EL (cell line): ENCODE measurements around the gene ACOXL.
"Not testable (repeated sequence)": the region's sequence is repeated elsewhere in the genome, so short reads cannot be mapped to it uniquely, and the experiment has no call there.

Source experiments
- DNase-seq: peaks from one replicate; pipeline ENCODE4 v3.0.0-alpha.2; 2016

The ACOXL gene

GRCh38 chr2:110832740-110833139 is 100.4 kb downstream of the ACOXL start:
- no peak for DNase-seq

- DNase-seq, result no peak
These were observed 101.9 kb downstream of the ACOXL start for GRCh38 chr2:110834134-110834827.

GRCh38 chr2:110836671-110837070 is 104.3 kb downstream of the ACOXL start:
- DNase-seq, result no peak

- no peak for DNase-seq
These were observed 105.4 kb downstream of the ACOXL start for GRCh38 chr2:110837446-110838409.

- DNase-seq, result no peak
These were observed 106.4 kb downstream of the ACOXL start for GRCh38 chr2:110838657-110839384.

GRCh38 chr2:110840508-110840907 is 108.1 kb downstream of the ACOXL start:
- no peak for DNase-seq

GRCh38 chr2:110842048-110842447 is 109.7 kb downstream of the ACOXL start:
- no peak for DNase-seq

- no peak for DNase-seq
These were observed 111.1 kb downstream of the ACOXL start for GRCh38 chr2:110843496-110843895.

GRCh38 chr2:110843959-110844510 is 111.7 kb downstream of the ACOXL start:
- no peak for DNase-seq

- DNase-seq, result no peak
These were observed 115.3 kb downstream of the ACOXL start for GRCh38 chr2:110847651-110848050.

- DNase-seq, result no peak
These were observed 115.7 kb downstream of the ACOXL start for GRCh38 chr2:110848071-110848470.

GRCh38 chr2:110848519-110849030 is 116.2 kb downstream of the ACOXL start:
- DNase-seq, result no peak

GRCh38 chr2:110851531-110851930 is 119.2 kb downstream of the ACOXL start:
- no peak for DNase-seq

- DNase-seq, result no peak
These were observed 119.7 kb downstream of the ACOXL start for GRCh38 chr2:110852051-110852450.

- no peak for DNase-seq
These were observed 120.3 kb downstream of the ACOXL start for GRCh38 chr2:110852541-110853263.

GRCh38 chr2:110853516-110853915 is 121.1 kb downstream of the ACOXL start:
- peak; percentile 21 for DNase-seq

GRCh38 chr2:110853948-110854347 is 121.6 kb downstream of the ACOXL start:
- DNase-seq, result no peak

- peak; percentile 3 for DNase-seq
These were observed 122.1 kb downstream of the ACOXL start for GRCh38 chr2:110854355-110855081.

- not testable (repeated sequence) for DNase-seq
These were observed 123.5 kb downstream of the ACOXL start for GRCh38 chr2:110855841-110856240.

GRCh38 chr2:110858135-110858725 is 125.9 kb downstream of the ACOXL start:
- DNase-seq, result no peak
